ENCODE data around the gene TNP2.
A peak's percentile ranks its signal among the peaks of the same experiment; 100 is the strongest.
"Not testable (repeated sequence)": the region's sequence is repeated elsewhere in the genome, so short reads cannot be mapped to it uniquely, and the experiment has no call there.

The TNP2 gene

DNA sequence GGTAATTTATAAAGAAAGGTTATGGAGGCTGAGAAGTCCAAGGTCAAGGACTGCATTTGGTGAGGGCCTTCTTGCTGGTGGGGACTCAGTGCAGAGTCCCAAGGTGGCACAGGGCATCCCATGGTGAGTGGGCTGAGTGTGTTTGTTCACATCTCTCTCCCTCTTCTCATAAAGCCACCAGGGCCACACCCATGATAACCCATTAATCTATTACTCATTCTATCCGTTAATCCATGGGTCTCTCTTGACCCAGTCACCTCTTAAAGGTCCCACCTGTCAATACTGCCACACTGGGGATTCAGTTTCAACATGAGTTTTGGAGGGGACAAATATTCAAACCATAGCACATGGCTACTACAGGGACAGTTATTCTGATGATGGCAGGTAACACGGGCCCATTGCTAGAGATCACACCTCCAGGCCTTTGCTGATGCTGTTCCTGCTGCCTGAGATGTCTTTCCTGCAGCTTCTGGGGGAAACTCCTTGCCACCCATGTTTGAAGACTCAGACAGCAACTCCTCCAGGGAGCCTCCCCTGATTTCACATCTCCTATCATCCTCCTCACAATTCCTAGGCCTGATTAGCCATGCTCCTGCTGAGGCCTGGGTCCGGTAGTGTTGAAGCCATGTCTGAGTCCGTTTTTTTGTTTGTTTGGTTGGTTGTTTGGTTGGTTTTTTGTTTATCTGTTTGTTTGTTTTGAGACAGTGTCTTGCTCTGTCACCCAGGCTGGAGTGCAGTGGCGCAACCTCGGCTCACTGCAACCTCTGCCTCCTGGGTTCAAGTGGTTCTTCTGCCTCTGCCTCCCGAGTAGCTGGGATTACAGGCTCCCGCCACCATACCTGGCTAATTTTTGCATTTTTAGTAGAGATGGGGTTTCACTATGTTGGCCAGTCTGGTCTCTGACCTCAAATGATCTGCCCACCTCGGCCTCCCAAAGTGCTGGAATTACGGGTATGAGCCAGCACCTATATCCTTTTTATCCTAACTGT lies 29.2 kb downstream of the TNP2 start:
- DNase-seq: no peak

DNA sequence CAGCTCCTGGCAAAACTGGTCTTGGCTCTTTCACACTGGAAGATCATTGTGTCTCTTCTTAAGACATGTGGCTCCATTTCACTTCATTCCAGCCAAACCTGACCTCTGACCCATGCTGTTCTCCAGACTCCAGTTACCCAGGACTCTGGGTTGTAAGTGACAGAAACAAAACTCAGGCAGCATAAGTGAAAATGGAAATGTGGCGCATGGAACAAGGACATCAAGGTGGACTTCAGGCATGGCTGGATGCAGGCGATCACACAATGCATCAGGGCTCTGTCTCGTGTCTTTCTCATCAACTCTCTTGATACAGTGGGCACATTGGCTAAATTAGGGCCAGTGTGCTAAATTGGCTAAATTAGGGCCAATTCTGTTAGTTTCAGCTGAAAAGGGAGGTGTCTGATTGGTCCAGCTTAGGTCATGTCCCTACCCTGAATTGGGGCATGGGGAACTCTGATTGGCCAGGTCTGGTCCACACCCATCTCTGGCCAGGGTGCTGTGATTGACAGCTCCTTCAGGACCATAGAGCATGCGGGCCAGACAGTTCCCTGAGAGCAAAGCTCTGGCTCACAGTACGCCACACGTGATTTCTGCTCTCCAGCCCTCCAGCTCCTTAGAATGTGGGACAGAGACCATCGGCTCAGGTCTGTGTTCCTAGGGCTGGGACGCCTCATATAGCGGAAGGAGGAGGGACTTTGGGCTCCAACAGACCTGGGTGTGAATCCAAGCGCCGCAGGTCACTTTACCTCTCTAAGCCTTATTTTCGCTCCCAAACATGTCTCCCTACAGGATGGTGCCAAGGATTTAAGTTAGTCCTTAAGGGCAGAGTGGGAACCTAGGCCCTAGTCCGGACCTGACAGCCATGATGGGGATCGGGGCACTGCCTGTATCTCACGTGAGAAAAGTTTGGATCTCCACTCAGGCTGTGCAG lies 30.6 kb downstream of the TNP2 start:
- DNase-seq: no peak

DNA sequence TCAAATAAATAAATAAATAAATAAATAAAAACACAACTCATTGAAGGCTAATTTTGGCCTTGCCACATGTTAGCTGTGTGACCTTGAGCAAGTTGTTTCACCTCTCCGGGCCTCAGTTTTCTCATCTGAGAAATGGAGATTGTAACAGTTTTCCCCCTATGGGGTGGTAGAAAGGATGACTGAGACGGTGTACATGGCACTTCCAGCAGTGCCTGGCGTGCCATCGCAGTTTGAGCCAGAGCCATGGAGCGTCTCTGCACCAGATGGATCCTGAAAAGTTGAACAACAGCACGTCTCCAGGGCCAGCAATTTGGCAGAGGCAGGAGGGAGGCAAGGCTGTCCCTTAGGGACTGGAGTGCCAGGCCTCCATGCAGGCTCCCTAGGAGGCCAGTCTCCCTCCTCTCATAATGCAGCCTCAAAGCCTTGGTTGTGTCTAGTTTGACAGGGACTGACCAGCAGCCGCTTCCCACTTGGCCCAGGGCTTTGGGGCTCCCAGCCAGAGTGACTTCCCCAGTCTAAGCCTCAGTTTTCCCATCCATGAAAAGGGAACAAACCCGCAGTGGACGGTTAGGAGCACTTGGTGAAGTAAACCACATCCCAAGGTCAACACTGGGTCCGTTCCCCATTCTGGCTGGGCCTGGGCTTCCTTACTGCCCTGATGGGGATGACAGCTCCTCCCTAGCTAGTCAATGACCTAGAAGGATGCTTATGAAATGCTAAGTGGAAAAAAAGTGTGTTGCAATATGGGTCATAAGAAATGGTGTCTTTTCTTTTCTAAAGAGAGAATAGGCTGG lies 32.5 kb downstream of the TNP2 start:
- DNase-seq: peak in 1 of 2 donors; percentile 52

DNA sequence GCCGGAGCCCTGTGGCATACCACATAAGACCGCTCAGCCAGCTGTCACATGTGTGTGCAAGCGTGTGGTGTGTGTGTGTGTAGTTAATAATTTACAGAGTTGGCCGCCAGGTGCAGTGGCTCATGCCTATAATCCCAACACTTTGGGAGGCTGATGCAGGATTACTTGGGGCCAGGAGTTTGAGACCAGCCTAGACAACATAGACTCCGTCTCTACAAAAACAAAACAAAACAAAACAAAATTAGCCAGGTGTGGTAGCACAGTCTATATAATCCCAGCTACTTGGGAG lies 33.5 kb downstream of the TNP2 start:
- DNase-seq: no peak

DNA sequence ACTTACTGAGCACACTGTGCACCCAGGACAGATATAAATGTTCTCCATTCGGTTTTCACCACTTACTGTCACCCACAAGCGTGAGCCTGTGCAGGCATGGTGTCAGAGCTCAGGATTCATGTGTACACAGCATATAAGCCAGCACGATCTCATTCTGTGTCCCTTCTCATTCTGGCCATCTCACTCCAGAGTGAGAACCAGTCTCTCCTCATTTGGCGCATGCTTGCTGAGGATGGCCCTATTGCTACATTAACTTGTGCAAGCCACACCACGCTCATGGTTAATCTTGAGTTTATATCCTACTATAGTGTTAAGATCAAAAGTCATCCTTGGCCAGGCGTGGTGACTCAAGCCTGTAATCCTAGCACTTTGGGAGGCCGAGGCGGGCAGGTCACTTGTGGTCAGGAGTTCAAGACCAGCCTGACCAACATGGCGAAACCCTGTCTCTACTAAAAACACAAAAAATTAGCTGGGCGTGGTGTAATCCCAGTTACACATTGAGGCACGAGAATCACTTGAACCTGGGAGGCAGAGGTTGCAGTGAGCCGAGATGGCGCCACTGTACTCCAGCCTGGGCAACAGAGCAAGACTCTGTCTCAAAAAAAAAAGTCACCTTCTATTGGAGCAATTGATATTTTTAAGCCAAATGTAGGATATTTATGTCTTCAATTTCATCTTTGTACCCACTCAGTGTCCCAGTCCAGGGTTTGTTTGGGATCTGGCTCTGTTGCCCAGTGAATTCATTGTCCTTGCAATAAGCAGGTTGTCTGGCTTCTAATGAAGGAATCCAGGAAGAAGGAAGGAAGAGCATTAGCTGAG lies 34.0 kb downstream of the TNP2 start:
- DNase-seq: no peak

DNA sequence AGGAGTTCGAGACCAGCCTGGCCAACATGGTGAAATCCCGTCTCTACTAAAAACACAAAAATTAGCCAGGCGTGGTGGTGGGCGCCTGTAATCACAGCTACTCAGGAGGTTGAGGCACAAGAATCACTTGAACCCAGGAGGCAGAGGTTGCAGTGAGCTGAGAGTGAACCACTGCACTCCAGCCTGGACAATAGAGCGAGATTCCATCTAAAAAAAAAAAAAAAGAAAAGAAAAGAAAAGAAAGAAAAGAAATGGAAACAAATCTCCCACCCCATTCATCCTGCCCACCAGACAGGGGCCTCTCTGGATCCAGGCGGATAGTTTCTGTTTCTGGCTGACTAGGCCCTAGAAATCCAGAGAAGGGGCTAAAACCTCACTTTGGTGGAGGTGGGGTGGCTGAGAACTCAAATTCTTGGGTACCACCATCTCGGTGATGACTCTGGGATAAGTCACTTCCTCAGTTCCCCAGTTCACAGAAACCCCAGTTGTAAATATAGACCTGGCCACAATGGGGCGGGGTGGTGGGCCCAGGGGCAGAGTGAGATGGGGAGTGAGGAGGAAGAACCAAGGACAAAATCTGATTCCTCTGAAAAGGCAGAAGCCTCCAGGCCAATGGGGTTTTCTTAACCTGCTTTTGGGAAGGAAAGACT lies 35.3 kb downstream of the TNP2 start:
- DNase-seq: peak; percentile 52 to 77

DNA sequence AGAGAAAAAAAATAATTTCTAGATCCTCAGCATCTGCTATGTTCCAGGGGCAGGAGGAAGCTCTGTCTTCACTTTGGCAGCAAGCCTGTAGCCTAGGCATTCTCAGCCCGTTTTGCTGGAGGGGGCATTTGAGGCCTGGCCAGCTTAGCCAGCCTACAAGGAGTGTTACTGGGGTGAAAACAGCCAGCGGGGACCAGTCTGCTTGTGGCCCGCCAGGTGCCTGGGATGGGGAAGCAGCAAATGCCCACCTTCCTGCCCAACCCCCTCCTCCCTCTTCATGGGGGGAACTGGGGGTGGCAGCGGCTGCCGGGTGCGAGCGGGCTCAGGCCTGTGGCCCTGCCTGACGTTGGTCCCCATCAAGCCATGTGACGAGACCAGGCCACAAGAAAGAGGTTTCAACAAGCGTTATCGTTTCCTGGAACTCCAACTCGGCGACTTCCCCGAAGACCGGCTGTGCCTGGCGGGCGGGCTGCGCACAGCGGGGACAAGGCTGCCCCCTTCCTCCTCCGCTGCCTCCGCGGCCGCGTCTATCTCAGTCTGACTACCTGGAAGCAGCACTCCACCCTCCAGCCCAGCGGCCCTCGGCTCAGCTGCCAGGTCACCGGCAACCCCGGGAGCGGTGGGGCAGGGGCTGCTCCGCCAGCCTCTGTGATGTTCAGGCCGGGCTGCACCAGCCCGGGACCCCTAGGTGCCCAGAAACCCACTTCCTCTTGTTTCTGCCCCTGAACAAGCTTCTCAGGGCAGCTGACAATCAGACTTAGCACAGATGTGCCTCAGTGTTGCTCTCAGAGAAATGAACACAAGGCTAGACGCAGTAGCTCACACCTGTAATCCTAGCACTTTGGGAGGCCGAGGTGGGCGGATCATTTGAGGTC lies 36.0 kb downstream of the TNP2 start:
- DNase-seq: peak; percentile 96 to 97

DNA sequence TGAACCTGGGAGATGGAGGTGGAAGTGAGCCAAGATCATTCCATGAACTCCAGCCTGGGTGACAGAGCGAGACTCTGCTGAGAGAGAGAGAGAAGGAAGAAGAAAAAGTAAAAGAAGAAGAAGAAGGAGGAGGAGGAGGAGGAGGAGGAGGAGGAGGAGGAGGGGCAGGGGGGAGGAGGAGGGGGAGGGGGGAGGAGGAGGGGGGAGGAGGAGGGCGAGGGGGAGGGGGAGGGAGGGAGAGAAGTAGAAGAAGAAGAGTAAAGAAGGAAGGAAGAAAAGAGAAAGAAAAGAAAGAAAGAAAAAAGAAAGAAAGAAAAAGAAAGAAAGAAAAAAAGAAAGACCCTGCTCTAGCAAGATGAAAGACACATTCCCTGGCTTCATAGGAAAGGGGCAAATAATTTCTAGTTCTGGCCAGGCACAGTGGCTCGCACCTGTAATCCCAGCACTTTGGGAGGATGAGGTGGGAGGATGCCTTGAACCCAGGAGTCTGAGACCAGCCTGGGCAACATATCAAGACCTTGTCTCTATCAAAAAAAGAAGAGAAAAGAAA lies 36.7 kb downstream of the TNP2 start:
- DNase-seq: no peak

DNA sequence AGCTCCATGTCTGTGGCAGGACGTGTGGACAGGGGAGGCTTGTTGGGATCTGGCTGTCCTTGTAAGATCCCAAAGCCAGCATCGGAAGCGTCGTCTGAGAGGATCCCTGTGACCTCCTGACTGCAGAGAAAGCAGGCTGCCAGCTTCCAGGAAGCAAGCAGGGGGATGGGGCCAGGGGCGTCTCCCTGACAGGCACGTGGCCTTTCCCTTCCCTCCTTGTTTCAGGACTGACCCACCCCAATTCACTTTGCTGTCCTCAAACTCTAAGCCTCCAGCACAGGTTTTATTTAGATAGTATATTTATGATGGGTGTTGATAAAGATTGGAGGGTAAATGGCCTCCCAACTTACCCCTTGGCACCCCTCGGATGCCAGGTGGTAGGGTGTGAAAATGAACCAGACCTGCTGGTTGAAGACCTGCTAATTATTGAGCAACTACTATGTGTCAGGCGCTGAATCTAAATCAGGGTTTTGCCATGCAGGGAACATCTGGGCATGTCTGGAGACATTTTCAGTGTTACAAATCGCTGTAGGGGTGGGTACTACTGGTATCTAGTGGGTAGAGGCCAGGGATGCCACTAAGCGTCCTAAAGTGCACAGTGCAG lies 37.7 kb downstream of the TNP2 start:
- DNase-seq: no peak

DNA sequence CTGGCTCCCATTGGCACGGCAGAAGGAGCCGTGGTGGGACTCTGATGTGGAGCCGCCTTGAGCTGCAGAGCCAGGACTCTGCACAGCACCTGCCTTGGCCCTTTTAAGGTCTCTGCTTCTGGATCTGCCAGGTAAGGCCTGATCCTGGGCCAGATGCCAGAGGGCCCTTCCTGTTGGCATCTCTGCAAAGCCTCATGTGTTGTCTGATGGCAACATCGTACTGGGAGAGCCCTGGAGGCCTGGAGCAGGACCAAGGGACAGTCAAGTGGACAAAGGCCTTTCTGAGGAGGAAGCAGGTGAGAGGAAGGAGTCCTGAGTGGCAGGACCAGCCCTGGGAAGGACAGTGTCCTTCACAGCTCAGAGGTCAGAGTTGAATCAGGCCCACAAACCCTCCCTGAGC lies 39.2 kb downstream of the TNP2 start:
- DNase-seq: no peak

DNA sequence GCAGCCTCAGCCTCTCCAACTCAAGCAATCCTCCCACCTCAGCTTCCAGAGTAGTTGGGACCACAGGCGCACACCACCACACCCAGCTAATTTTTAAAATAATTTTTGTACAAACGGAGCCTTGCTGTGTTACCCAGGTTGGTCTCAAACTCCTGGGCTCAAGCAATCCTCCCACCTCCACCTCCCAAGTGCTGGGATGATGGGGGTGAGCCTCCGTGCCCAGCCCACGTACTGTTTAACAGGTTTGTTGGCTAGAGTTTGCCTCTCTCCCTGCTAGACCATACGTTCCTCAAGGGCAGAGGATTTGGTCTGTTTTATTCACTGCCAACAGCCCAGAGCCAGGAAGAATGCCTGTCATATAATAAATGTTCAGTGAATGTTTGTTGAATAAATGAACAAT lies 39.7 kb downstream of the TNP2 start:
- DNase-seq: no peak

DNA sequence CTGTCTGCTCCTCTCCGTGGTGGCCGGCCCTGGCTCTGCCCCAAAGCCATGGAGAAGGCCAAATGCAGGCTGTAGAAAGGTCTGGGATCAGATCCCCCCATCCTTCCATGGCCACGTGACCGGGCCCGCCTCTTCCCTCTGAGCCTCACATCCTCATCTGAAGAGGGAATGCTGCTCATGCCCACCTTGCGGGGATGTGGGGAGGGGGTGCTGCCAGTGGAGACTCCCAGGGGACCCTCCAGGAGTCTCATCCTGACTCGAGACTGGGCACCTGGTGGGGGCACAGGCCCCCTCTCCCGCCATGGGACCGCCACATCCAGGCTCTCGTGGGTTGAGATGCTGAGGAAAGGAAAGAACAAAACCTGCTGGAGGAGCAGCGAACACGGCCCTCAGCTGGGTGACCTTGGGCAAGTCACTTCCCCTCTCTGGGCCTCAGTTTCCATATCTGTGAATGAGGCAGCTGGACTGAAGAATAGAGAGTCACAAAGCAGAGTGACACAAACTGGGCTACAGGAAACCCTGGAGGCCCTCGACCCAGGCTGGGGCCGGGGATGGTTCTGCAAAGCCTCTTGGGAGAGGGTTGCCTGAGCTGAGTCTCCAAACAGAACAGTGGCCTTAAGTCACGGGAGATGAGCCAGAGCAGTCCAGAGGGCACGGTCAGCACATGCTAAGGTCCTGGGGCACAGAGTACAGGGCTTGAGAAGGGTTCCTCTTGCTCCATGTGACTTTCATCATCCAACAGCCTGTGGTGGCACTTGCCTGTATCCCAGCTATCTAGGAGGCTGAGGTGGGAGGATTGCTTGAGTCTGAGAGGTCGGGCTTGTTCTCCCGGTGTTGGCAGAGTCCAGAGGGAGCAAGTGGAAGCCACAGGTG lies 43.2 kb downstream of the TNP2 start:
- DNase-seq: no peak

DNA sequence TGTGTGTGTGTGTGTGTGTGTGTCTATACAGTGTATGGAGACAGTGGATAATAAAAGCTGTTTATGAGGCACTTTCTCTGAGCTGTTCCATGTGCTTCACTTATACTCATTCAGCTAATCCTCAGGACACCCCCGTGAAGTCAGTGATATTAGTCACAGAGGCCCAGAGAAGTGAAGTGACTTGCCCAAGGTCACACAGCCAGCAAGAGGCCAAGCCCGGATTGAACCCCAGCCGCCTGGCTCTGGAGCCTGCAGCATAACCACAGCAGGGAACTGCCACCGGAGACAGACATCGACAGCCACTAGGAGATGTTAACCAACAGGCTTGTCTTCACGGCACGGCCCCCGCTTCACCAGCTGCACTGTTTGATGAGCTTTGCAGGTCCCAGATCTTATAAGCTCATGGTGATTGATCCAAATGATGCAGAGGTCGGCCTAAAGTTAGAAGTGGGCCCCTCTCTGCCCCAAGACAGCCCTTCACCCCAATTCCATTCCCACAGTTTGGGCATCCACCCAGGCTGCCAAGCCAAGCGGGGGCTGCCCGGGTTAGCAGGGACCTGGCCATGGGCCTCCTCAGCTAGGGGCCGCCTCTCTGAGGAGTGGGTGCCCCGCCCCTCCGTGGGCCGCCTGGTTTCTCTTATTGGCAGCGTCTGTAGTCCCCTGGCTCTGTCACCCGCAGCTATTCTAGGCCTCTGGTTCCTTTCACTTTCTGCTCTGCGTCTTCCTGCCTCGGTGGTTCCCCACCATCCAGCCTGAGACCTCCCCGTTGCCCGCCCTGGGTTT lies 44.0 kb downstream of the TNP2 start:
- peak; percentile 87 to 91 for DNase-seq

DNA sequence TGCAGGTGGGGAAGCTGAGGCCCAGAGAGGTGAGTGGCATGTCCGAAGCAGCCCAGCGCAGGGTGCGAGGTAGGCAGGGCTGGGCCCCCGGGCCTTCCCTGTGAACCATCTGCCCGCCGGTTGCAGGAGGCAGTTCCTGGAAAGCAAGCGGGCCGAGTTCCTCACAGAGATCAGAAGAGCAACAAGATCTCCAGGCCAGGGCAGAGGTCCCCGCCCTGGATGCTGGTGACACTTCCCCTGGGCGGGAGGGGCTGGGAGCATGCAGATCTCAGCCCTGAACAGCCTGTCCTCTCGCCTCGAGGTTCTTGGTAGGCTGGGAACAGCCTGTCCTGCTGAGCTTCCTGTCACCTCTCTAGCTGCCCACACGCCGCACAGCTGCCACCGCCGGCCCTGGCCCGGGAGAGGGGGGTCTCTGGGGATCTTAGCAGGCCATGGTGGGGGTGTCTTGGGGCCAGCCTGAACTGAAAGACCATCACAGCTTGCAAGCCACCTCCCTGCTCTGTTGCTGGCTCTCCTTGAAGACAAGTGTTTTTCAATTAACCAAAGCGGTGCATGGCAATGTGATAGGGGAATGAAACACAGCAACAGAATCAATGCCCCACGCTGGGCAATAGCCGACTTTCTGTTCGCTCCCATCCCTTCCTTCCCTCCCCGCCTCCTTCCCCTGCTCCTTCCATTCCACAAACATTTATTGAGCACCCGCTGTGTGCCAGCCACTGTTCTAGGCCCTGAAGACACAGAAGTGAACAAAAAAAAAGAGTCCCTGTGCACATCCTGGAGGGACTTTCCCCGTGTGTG lies 44.8 kb downstream of the TNP2 start:
- DNase-seq: peak; percentile 80 to 82

DNA sequence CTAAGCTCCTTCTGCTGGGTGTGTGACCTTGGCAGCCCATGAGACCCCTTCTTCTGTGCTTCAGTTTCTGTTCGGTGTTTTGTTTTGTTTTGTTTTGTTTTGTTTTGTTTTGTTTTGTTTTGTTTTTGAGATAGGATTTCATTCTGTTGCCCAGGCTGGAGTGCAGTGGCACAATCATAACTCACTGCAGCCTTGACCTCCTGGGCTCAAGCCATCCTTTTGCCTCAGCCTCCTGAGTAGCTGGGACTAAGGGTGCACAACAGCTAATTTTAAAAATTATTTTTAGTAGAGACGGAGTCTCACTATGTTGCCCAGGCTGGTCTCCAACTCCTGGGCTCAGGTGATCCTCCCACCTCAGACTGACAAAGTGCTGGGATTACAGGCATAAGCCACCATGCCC lies 48.6 kb downstream of the TNP2 start:
- not testable (repeated sequence) for DNase-seq

DNA sequence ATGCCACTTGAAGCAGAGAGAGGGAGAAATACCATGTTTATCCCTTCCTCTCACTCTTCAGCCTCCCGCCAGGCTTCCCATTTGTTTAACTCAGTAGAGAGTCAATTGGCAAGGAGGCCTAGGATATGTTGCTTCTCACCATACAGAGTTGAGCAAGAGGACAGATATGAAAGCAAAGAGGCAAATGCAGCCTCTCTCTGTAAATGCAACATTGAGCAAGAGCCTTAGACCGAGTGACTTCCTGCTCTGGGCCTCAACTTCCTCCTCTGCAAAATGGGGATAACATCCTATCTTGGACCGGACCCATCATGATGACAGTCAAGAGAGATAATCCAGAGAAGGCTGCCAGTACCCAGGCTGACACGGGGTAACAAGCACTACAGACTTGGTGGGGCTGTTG lies 49.9 kb downstream of the TNP2 start:
- no peak for DNase-seq

DNA sequence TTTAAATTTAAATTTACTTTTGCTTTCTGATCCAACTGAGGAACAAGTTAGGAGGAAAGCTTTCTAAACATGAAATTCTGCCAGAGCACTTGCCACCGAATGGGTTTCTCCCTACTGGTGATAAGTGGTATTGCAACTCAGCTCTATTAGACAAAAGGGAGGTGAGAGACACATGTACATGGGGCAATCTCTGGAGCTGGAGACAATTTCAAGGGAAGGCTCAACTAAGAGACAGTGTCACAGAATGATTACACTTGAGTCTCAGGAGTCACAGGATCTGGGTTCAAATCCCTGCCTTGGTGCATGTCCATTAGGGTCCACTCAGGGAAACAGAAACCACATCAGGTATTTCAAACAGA lies 50.5 kb downstream of the TNP2 start:
- peak in 1 of 2 donors; percentile 30 for DNase-seq
